ENCODE results near the gene ABCG8.

- TF ChIP-seq CTCF (conservative IDR thresholded peaks at IDR 0.05; ENCODE audit: low read length) (no peak), EZH2phosphoT487 (IDR thresholded peaks at IDR 0.05; ENCODE audit: borderline replicate concordance) (no peak)
Observed at GRCh38 chr2:43790147-43790546, 48.6 kb upstream of the ABCG8 start.

Data from Loucy (cell line).